Posterior cingulate gyrus (tissue), 11 donors: ENCODE results near the gene SOAT2.

Source experiments
- DNase-seq, 10 donors: peaks; one replicate each; pipeline versions ENCODE4 v3.0.0 to v3.0.0-alpha.2; 2020 to 2021; ENCODE audit warnings: mixed read lengths in 3 of 10
- intact Hi-C: fragments of 100-400 bp; cut with DNase I; formaldehyde crosslinking; loops from one replicate; pipeline ENCODE4 v1.15.1; 2023

SOAT2 gene

GRCh38 chr12:53170215-53170614, 66.9 kb downstream of the SOAT2 start:
- no peak for DNase-seq
- intact Hi-C loops: no loop called here

- intact Hi-C loops: no loop called here
- no peak for DNase-seq
Measured at GRCh38 chr12:53170876-53171724, 67.8 kb downstream of the SOAT2 start.

- intact Hi-C loops: no loop called here
- DNase-seq: no peak
Measured at GRCh38 chr12:53171725-53172329, 68.5 kb downstream of the SOAT2 start.

- intact Hi-C loops: no loop called here
- peak in 1 of 10 donors; percentile 83 for DNase-seq
Measured at GRCh38 chr12:53172352-53172751, 69.1 kb downstream of the SOAT2 start.

- intact Hi-C loops: no loop called here
- DNase-seq: peak in 1 of 10 donors; percentile 42
Measured at GRCh38 chr12:53173085-53173715, 69.9 kb downstream of the SOAT2 start.
